ENCODE results near the gene SYCE3.

GRCh38 chr22:50522208-50522805 lies 40.4 kb downstream of the SYCE3 start:
- TF ChIP-seq, protein P1, sequence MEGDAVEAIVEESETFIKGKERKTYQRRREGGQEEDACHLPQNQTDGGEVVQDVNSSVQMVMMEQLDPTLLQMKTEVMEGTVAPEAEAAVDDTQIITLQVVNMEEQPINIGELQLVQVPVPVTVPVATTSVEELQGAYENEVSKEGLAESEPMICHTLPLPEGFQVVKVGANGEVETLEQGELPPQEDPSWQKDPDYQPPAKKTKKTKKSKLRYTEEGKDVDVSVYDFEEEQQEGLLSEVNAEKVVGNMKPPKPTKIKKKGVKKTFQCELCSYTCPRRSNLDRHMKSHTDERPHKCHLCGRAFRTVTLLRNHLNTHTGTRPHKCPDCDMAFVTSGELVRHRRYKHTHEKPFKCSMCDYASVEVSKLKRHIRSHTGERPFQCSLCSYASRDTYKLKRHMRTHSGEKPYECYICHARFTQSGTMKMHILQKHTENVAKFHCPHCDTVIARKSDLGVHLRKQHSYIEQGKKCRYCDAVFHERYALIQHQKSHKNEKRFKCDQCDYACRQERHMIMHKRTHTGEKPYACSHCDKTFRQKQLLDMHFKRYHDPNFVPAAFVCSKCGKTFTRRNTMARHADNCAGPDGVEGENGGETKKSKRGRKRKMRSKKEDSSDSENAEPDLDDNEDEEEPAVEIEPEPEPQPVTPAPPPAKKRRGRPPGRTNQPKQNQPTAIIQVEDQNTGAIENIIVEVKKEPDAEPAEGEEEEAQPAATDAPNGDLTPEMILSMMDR (conservative IDR thresholded peaks at IDR 0.05; ENCODE audit: low read length): no peak
- TF ChIP-seq EZH2phosphoT487 (IDR thresholded peaks at IDR 0.05; ENCODE audit: borderline replicate concordance): no peak

Measured in Loucy (cell line).